Muscle layer of duodenum (tissue), 2 donors: ENCODE data around the gene RUNX1.
"Not testable (repeated sequence)": the region's sequence is repeated elsewhere in the genome, so short reads cannot be mapped to it uniquely, and the experiment has no call there.

ENCODE experiments used
- H3K27ac ChIP-seq: one replicate; pipeline ENCODE4 v1.7.0; 2013; ENCODE audit warnings: mild to moderate bottlenecking, low read length
- H3K27me3 ChIP-seq: one replicate; pipeline ENCODE4 v1.7.0; 2013; ENCODE audit warnings: low read depth, mild to moderate bottlenecking, control low read depth, low read length
- H3K36me3 ChIP-seq, 2 donors: one replicate each; pipeline ENCODE4 v1.7.0; 2013; ENCODE audit warnings: low read length in 2 of 2, control low read depth in 1 of 2, mild to moderate bottlenecking in 1 of 2; ENCODE audit not compliant: insufficient read depth in 2 of 2, control insufficient read depth in 1 of 2
- H3K4me1 ChIP-seq, 2 donors: one replicate each; pipeline ENCODE4 v1.7.0; 2013; ENCODE audit warnings: low read length in 2 of 2, mild to moderate bottlenecking in 2 of 2, control low read depth in 1 of 2, moderate library complexity in 1 of 2; ENCODE audit not compliant: insufficient read depth in 2 of 2, control insufficient read depth in 1 of 2
- H3K4me3 ChIP-seq, 2 donors: one replicate each; pipeline ENCODE4 v1.7.0; 2013; ENCODE audit warnings: low read length in 2 of 2, low read depth in 1 of 2, mild to moderate bottlenecking in 1 of 2
- H3K9me3 ChIP-seq, 2 donors: one replicate each; pipeline ENCODE4 v1.7.0; 2013; ENCODE audit warnings: low read length in 2 of 2, control low read depth in 1 of 2, mild to moderate bottlenecking in 1 of 2; ENCODE audit not compliant: control insufficient read depth in 1 of 2
- donor health status: healthy.

The RUNX1 gene

GRCh38 chr21:34962586-34963222 is 86.4 kb downstream of the RUNX1 start:
- Histone ChIP-seq H3K4me3 (no peak overlapping the region), H3K27ac (no peak overlapping the region), H3K36me3 (no peaks in the 10 kb centered on the region), H3K27me3 (no peaks in the 10 kb centered on the region), H3K4me1 (no peaks in the 10 kb centered on the region), H3K9me3 (no peaks in the 10 kb centered on the region)

GRCh38 chr21:34962136-34962535 is 87.0 kb downstream of the RUNX1 start:
- Histone ChIP-seq H3K27ac (no peak overlapping the region), H3K36me3 (no peaks in the 10 kb centered on the region), H3K9me3 (no peaks in the 10 kb centered on the region), H3K4me1 (no peaks in the 10 kb centered on the region), H3K27me3 (no peaks in the 10 kb centered on the region), H3K4me3 (no peak overlapping the region)

- Histone ChIP-seq H3K4me3 (no peak overlapping the region), H3K4me1 (no peaks in the 10 kb centered on the region), H3K36me3 (no peaks in the 10 kb centered on the region), H3K9me3 (no peaks in the 10 kb centered on the region), H3K27me3 (no peaks in the 10 kb centered on the region), H3K27ac (no peak overlapping the region)
These were observed 88.4 kb downstream of the RUNX1 start for GRCh38 chr21:34960687-34961086.

- Histone ChIP-seq H3K4me1 (no peaks in the 10 kb centered on the region), H3K27ac (no peak overlapping the region), H3K36me3 (no peaks in the 10 kb centered on the region), H3K27me3 (no peaks in the 10 kb centered on the region), H3K4me3 (no peak overlapping the region), H3K9me3 (no peaks in the 10 kb centered on the region)
These were observed 89.5 kb downstream of the RUNX1 start for GRCh38 chr21:34959607-34960006.

- Histone ChIP-seq H3K27me3 (no peaks in the 10 kb centered on the region), H3K9me3 (no peaks in the 10 kb centered on the region), H3K4me3 (no peak overlapping the region), H3K36me3 (no peaks in the 10 kb centered on the region), H3K4me1 (no peaks in the 10 kb centered on the region), H3K27ac (no peak overlapping the region)
These were observed 91.1 kb downstream of the RUNX1 start for GRCh38 chr21:34958040-34958439.

GRCh38 chr21:34956416-34957316 is 92.4 kb downstream of the RUNX1 start:
- H3K36me3 ChIP-seq: no peaks in the 10 kb centered on the region
- no peaks in the 10 kb centered on the region for H3K9me3 ChIP-seq
- H3K4me1 ChIP-seq: no peaks in the 10 kb centered on the region
- no peaks in the 10 kb centered on the region for H3K27me3 ChIP-seq
- no peak overlapping the region for H3K27ac ChIP-seq
- H3K4me3 ChIP-seq: no peak overlapping the region

GRCh38 chr21:34953950-34954349 is 95.2 kb downstream of the RUNX1 start:
- Histone ChIP-seq H3K4me3 (no peak overlapping the region), H3K9me3 (no peaks in the 10 kb centered on the region), H3K27ac (no peak overlapping the region), H3K36me3 (no peaks in the 10 kb centered on the region), H3K27me3 (no peaks in the 10 kb centered on the region), H3K4me1 (no peaks in the 10 kb centered on the region)

- no peak overlapping the region for H3K27ac ChIP-seq
- no peaks in the 10 kb centered on the region for H3K4me1 ChIP-seq
- H3K27me3 ChIP-seq: no peaks in the 10 kb centered on the region
- H3K36me3 ChIP-seq: no peaks in the 10 kb centered on the region
- H3K4me3 ChIP-seq: no peak overlapping the region
- H3K9me3 ChIP-seq: no peaks in the 10 kb centered on the region
These were observed 96.4 kb downstream of the RUNX1 start for GRCh38 chr21:34952701-34953100.

- H3K4me3 ChIP-seq, H3K27ac ChIP-seq, H3K4me1 ChIP-seq, H3K36me3 ChIP-seq, H3K9me3 ChIP-seq, H3K27me3 ChIP-seq: not testable (repeated sequence)
These were observed 97.2 kb downstream of the RUNX1 start for GRCh38 chr21:34951868-34952267.

- Histone ChIP-seq H3K27me3 (no peaks in the 10 kb centered on the region), H3K4me1 (no peaks in the 10 kb centered on the region), H3K4me3 (no peak overlapping the region), H3K27ac (no peak overlapping the region), H3K36me3 (no peaks in the 10 kb centered on the region), H3K9me3 (no peaks in the 10 kb centered on the region)
These were observed 98.1 kb downstream of the RUNX1 start for GRCh38 chr21:34950980-34951379.

GRCh38 chr21:34949499-34949898 is 99.6 kb downstream of the RUNX1 start:
- Histone ChIP-seq H3K4me3 (no peak overlapping the region), H3K27ac (no peak overlapping the region), H3K4me1 (no peaks in the 10 kb centered on the region), H3K9me3 (no peaks in the 10 kb centered on the region), H3K27me3 (no peaks in the 10 kb centered on the region), H3K36me3 (no peaks in the 10 kb centered on the region)
